Activated naive CD4-positive, alpha-beta T cell treated with anti-CD3 and anti-CD28 coated beads, Interleukin-2, amount 10 ng/mL, durations not matched to agents 7 days and 5 days (primary cell): Measurements from ENCODE around the gene ZNF333.
"Not testable (repeated sequence)": the region's sequence is repeated elsewhere in the genome, so short reads cannot be mapped to it uniquely, and the experiment has no call there.

Experiments
- CTCF ChIA-PET: fragments of 350-600 bp; sonication (Branson Sonifier 250); formaldehyde crosslinking; loops from one replicate; lab custom pipeline; 2021; ENCODE audit warnings: antibody characterized with exemption; lab: Charles Lee
- DNase-seq: peaks from one replicate; pipeline ENCODE4 v3.0.0-alpha.2; 2020
- H3K27ac Mint-ChIP-seq: one replicate; pipeline ENCODE4 v1.8.0; 2021; ENCODE audit warnings: mild to moderate bottlenecking, moderate library complexity, mixed read lengths
- H3K27me3 Mint-ChIP-seq: one replicate; pipeline ENCODE4 v1.8.0; 2021; ENCODE audit warnings: mild to moderate bottlenecking, mixed read lengths
- H3K36me3 Mint-ChIP-seq: one replicate; pipeline ENCODE4 v1.8.0; 2021; ENCODE audit warnings: mixed read lengths
- H3K4me1 Mint-ChIP-seq: one replicate; pipeline ENCODE4 v1.8.0; 2021; ENCODE audit warnings: mixed read lengths
- H3K4me3 Mint-ChIP-seq: one replicate; pipeline ENCODE4 v1.8.0; 2021; ENCODE audit warnings: mild to moderate bottlenecking, moderate library complexity, mixed read lengths
- H3K9me3 Mint-ChIP-seq: one replicate; pipeline ENCODE4 v1.8.0; 2021; ENCODE audit warnings: mixed read lengths

Gene ZNF333

DNA sequence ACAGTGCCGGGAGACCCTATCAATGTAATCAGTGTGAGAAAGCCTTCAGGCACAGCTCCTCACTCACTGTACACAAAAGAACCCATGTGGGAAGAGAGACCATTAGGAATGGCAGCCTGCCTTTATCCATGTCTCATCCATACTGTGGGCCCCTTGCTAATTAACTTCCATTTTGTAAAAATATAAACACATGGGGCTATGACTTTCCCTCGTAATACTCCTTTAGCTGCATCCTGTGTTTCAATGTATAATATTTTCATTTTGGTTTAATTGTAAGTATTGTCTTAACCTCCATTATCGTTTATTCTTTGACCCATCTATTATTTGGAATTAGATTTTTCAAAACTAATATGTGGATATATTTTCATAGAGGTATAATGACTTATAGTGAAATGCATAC is 29.3 kb downstream of the ZNF333 start:
- no peaks in the 10 kb centered on the region for H3K27me3 Mint-ChIP-seq
- no peaks in the 10 kb centered on the region for H3K4me1 Mint-ChIP-seq
- H3K27ac Mint-ChIP-seq = no peak overlapping the region
- CTCF ChIA-PET = no interaction called here
- H3K9me3 Mint-ChIP-seq = peaks cover 80% of the 10 kb centered on the region
- no peak overlapping the region for H3K4me3 Mint-ChIP-seq
- DNase-seq = no peak
- peaks cover 65% of the 10 kb centered on the region for H3K36me3 Mint-ChIP-seq

DNA sequence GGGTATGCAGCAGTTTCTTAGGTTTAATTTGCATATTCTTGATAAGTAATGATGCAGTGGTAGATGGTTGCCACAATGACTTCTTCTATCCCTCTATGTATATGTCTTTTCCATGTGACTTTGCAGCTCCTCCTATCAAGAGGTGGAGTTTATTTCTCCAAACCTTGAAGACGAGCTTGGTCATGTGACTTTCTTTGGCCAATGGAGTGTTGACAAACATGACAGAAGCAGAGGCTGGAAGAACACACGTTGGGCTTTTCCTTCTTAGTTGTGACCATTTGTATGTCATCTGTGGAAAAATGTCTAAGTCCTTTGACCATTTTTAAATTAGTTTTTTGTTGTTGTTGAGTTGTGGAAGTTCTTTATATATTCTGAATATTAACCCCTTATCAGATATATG is 32.3 kb downstream of the ZNF333 start:
- peaks cover 74% of the 10 kb centered on the region for H3K9me3 Mint-ChIP-seq
- CTCF ChIA-PET = no interaction called here
- H3K36me3 Mint-ChIP-seq = peaks cover 36% of the 10 kb centered on the region
- H3K27me3 Mint-ChIP-seq = no peaks in the 10 kb centered on the region
- H3K4me3 Mint-ChIP-seq = no peak overlapping the region
- no peak for DNase-seq
- H3K4me1 Mint-ChIP-seq = no peaks in the 10 kb centered on the region
- no peak overlapping the region for H3K27ac Mint-ChIP-seq

DNA sequence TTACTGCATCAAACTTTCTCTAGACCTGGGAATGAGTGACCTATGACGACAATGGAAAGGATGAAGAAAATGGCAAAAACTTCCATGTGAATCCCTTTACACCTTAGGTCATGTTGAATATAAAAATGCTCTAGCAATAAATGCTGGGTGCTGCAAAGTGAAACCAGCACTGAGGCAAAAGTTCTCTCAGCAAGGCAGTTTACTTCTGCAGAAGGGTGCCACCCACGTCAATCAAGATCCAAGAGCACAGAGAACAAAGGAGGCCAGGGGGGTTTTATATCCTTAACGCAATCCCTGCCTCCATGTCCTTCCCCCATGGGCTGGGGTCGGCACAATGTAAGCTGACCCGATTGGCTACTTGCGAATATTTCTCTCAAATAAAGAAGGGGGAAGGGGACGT is 38.7 kb downstream of the ZNF333 start:
- CTCF ChIA-PET = no interaction called here
- no peak for DNase-seq
- Mint-ChIP-seq H3K4me1 (no peaks in the 10 kb centered on the region), H3K9me3 (peaks cover 41% of the 10 kb centered on the region), H3K27ac (no peak overlapping the region), H3K4me3 (no peak overlapping the region), H3K27me3 (peaks cover 8% of the 10 kb centered on the region), H3K36me3 (peaks cover 1% of the 10 kb centered on the region)

DNA sequence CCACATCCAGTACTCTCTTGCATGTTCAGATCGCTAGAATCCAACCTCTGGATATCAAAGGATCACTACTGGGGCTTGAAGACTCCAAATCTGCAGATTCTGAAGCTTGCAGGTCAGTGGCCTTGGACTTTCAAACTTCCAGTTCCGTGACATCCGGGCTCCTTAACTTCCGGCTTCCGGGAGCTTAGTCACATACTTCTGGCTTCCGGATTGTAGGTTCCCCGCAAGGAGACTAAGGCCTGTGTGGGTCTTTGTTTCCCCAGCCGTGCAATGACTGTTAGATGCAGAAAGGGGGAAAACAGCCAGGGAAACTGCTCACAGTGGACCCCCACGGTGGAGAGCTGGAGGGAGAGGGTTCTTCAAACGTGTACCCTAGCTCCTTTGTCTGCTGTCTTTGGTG is 41.4 kb downstream of the ZNF333 start:
- H3K27me3 Mint-ChIP-seq = peaks cover 8% of the 10 kb centered on the region
- no peaks in the 10 kb centered on the region for H3K4me1 Mint-ChIP-seq
- no peak overlapping the region for H3K4me3 Mint-ChIP-seq
- H3K36me3 Mint-ChIP-seq = peaks cover 1% of the 10 kb centered on the region
- peaks cover 26% of the 10 kb centered on the region for H3K9me3 Mint-ChIP-seq
- no peak for DNase-seq
- CTCF ChIA-PET = no interaction called here
- H3K27ac Mint-ChIP-seq = no peak overlapping the region

DNA sequence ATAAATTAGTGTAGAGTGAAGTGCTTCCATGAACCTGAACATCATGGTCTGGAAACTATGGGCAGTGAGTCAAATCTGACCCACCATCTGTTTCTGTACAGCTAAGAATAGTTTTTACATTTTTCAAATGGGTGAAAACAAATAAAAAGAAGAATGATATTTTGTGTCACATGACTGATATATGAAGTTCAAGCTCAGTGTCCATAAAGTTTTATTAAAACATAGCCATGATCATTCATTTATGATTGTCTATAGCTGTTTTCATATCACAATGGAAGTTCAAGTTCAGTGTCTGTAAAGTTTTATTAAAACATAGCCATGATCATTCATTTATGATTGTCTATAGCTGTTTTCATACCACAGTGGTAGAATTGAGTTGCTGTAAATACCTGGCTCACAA is 42.7 kb downstream of the ZNF333 start:
- no peak overlapping the region for H3K27ac Mint-ChIP-seq
- peaks cover 16% of the 10 kb centered on the region for H3K9me3 Mint-ChIP-seq
- peaks cover 1% of the 10 kb centered on the region for H3K36me3 Mint-ChIP-seq
- no peak overlapping the region for H3K4me3 Mint-ChIP-seq
- no peak for DNase-seq
- H3K27me3 Mint-ChIP-seq = peaks cover 8% of the 10 kb centered on the region
- CTCF ChIA-PET = no interaction called here
- no peaks in the 10 kb centered on the region for H3K4me1 Mint-ChIP-seq

GRCh38 chr19:14733574-14733973 is 43.7 kb downstream of the ZNF333 start:
- CTCF ChIA-PET = no interaction called here
- no peak overlapping the region for H3K27ac Mint-ChIP-seq
- H3K4me1 Mint-ChIP-seq = no peaks in the 10 kb centered on the region

GRCh38 chr19:14735915-14736314 is 46.1 kb downstream of the ZNF333 start:
- H3K27me3 Mint-ChIP-seq = peaks cover 4% of the 10 kb centered on the region
- no peak overlapping the region for H3K27ac Mint-ChIP-seq
- no peak overlapping the region for H3K4me3 Mint-ChIP-seq
- CTCF ChIA-PET = no interaction called here
- H3K4me1 Mint-ChIP-seq = no peaks in the 10 kb centered on the region
- peaks cover 2% of the 10 kb centered on the region for H3K9me3 Mint-ChIP-seq
- no peak for DNase-seq
- no peaks in the 10 kb centered on the region for H3K36me3 Mint-ChIP-seq

More at GRCh38 chr19:14733574-14733973, 43.7 kb downstream of the ZNF333 start:
- DNase-seq = no peak
- Mint-ChIP-seq H3K9me3 (peaks cover 9% of the 10 kb centered on the region), H3K27me3 (peaks cover 8% of the 10 kb centered on the region), H3K36me3 (no peaks in the 10 kb centered on the region), H3K4me3 (no peak overlapping the region)

GRCh38 chr19:14746886-14747285 is 57.0 kb downstream of the ZNF333 start:
- no peak overlapping the region for H3K27ac Mint-ChIP-seq

GRCh38 chr19:14748601-14749000 is 58.8 kb downstream of the ZNF333 start:
- CTCF ChIA-PET = no interaction called here
- DNase-seq = no peak
- H3K4me1 Mint-ChIP-seq = no peaks in the 10 kb centered on the region
- no peak overlapping the region for H3K27ac Mint-ChIP-seq
- no peaks in the 10 kb centered on the region for H3K36me3 Mint-ChIP-seq
- H3K27me3 Mint-ChIP-seq = no peaks in the 10 kb centered on the region
- no peak overlapping the region for H3K4me3 Mint-ChIP-seq
- no peaks in the 10 kb centered on the region for H3K9me3 Mint-ChIP-seq

More at GRCh38 chr19:14746886-14747285, 57.0 kb downstream of the ZNF333 start:
- no peaks in the 10 kb centered on the region for H3K4me1 Mint-ChIP-seq
- H3K4me3 Mint-ChIP-seq = no peak overlapping the region
- H3K27me3 Mint-ChIP-seq = no peaks in the 10 kb centered on the region
- H3K9me3 Mint-ChIP-seq = no peaks in the 10 kb centered on the region
- H3K36me3 Mint-ChIP-seq = no peaks in the 10 kb centered on the region
- no peak for DNase-seq
- CTCF ChIA-PET = no interaction called here

DNA sequence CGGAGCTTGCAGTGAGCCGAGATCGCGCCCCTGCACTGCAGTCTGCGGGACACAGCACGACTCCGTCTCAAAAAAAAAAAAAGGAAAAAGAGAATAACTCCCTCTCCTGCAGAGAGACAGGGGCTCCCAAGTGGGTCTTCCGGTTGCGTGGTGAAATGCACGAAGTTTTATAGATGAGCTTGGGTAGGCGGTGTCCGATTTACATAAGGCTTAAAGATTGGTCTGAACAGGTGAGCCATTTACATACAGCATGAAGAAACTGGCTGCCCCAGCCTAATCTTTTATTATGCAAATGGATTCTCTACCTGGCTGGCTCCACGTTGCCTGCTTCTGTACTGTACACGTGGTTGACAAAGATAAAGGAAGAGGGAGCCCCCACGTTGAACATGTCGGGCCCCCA is 69.0 kb downstream of the ZNF333 start:
- H3K4me1 Mint-ChIP-seq = no peaks in the 10 kb centered on the region
- H3K27me3 Mint-ChIP-seq = peaks cover 5% of the 10 kb centered on the region
- CTCF ChIA-PET = no interaction called here
- no peaks in the 10 kb centered on the region for H3K9me3 Mint-ChIP-seq
- no peak overlapping the region for H3K4me3 Mint-ChIP-seq
- no peak overlapping the region for H3K27ac Mint-ChIP-seq
- no peaks in the 10 kb centered on the region for H3K36me3 Mint-ChIP-seq
- DNase-seq = no peak

GRCh38 chr19:14761607-14762006 is 71.8 kb downstream of the ZNF333 start:
- H3K9me3 Mint-ChIP-seq = no peaks in the 10 kb centered on the region
- H3K27me3 Mint-ChIP-seq = peaks cover 8% of the 10 kb centered on the region
- H3K36me3 Mint-ChIP-seq = no peaks in the 10 kb centered on the region
- H3K27ac Mint-ChIP-seq = no peak overlapping the region
- no peaks in the 10 kb centered on the region for H3K4me1 Mint-ChIP-seq
- H3K4me3 Mint-ChIP-seq = no peak overlapping the region
- DNase-seq = no peak
- CTCF ChIA-PET = no interaction called here

DNA sequence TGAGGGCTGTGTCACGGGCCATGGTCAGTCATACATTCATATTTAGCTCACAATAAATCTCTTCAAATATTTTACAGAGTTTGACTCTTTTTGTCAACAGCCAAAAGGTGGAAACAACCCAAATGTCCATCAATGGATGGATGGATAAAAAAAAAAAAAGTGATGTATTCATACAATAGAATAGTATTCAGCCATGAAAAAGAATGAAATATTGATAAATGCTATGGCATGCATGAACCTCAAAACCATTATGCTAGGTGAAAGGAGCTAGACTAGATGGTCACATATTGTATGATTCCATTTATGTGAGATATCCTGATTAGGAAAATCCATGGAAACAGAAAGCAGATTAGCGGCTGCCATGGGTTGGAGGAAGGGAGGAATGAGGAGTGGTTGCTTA is 72.3 kb downstream of the ZNF333 start:
- Mint-ChIP-seq H3K36me3 (no peaks in the 10 kb centered on the region), H3K9me3 (no peaks in the 10 kb centered on the region), H3K27ac (no peak overlapping the region)

DNA sequence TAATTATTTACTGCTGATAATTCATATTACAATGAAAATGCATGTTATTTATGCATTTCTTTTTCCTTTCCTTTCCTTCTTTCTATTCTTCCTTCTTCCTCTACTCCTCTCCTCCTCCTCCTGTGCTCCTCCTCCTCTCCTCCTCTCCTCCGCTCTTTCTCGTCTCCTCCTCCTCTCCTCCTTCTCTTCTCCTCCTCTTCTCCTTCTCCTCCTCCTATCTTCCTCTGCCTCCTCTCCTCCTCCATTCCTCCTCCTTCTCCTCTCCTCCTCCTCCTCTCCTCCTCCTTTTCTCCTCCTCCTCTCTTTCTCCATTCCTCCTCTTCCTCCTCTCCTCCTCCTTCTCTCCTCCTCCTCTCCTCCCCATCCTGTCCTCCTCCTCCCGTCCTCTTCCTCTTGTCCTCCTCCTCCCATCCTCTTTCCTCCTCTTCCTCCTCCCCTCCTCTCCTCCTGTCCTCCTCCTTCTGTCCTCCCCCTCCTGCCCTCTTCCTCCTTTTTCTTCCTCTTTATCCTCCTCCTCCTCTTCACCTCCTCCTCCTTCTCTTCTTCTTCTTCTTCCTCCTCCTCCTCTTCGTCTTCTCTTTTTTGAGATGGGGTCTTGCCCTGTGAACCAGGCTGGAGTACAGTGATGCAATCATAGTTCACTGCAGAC is 73.8 kb downstream of the ZNF333 start:
- CTCF ChIA-PET = no interaction called here
- DNase-seq = no peak
- H3K27ac Mint-ChIP-seq = no peak overlapping the region
- peaks cover 8% of the 10 kb centered on the region for H3K27me3 Mint-ChIP-seq
- H3K9me3 Mint-ChIP-seq = no peaks in the 10 kb centered on the region
- H3K4me1 Mint-ChIP-seq = no peaks in the 10 kb centered on the region
- no peaks in the 10 kb centered on the region for H3K36me3 Mint-ChIP-seq
- H3K4me3 Mint-ChIP-seq = no peak overlapping the region

More for the DNA sequence above, 72.3 kb downstream of the ZNF333 start:
- no peak for DNase-seq
- H3K4me3 Mint-ChIP-seq = no peak overlapping the region
- H3K4me1 Mint-ChIP-seq = no peaks in the 10 kb centered on the region
- H3K27me3 Mint-ChIP-seq = peaks cover 8% of the 10 kb centered on the region
- CTCF ChIA-PET = no interaction called here

DNA sequence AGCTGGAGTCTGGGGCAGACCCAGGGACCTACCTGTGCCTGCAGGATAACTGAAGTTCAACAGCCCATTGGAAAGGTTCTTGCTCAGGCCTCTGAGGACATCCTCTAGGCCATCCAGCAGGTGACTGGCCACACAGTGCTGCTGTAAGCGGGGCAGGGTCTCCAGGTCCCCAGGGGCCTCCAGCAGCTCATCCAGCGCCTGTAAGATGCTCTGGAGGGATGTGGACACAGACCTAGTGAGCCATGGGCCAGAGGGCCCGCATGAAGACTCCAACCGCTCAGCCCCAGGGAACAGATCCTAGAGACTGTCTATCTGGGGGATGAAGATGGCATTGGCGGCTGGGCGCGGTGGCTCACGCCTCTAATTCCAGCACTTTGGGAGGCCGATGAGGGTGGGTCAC is 74.6 kb downstream of the ZNF333 start:
- no peaks in the 10 kb centered on the region for H3K36me3 Mint-ChIP-seq
- CTCF ChIA-PET = no interaction called here
- H3K27me3 Mint-ChIP-seq = peaks cover 8% of the 10 kb centered on the region
- no peak for DNase-seq
- H3K4me1 Mint-ChIP-seq = no peaks in the 10 kb centered on the region
- no peak overlapping the region for H3K27ac Mint-ChIP-seq
- no peak overlapping the region for H3K4me3 Mint-ChIP-seq
- H3K9me3 Mint-ChIP-seq = no peaks in the 10 kb centered on the region

- not testable (repeated sequence) for H3K27ac Mint-ChIP-seq, H3K36me3 Mint-ChIP-seq, H3K27me3 Mint-ChIP-seq, H3K9me3 Mint-ChIP-seq, H3K4me1 Mint-ChIP-seq, DNase-seq, H3K4me3 Mint-ChIP-seq
- CTCF ChIA-PET = interaction anchor here (0.6 kb wide), 1 partner anchor 1267 kb away, joined by 3 read pairs; no protein-coding TSS in a partner anchor
These were observed 75.6 kb downstream of the ZNF333 start for GRCh38 chr19:14765403-14765802.
